Renal cortex interstitium (tissue), 11 donors: ENCODE results near the gene PRXL2A. TPM values are rescaled to one million over a fixed set of nuclear protein-coding genes. Genes with fewer than 3 reads are reported as not detected.
"Not testable (repeated sequence)": the region's sequence is repeated elsewhere in the genome, so short reads cannot be mapped to it uniquely, and the experiment has no call there.

ENCODE experiments used
- DNase-seq, 11 donors: peaks; one replicate each; pipeline ENCODE4 v3.0.0-alpha.2; 2013; ENCODE audit warnings: low read depth in 9 of 11, low spot score in 4 of 11; ENCODE audit errors: extremely low read depth in 1 of 11
- polyA plus RNA-seq, 3 donors: library from polyadenylated mRNA; unstranded; fragments of 120-200 nt; gene quantifications; one replicate each; pipeline ENCODE4 v1.2.1, GENCODE V29; 2013; ENCODE audit not compliant: insufficient read length in 3 of 3

Gene PRXL2A
- polyA plus RNA-seq, 3 donors: 111 to 138 (median 123) TPM

- DNase-seq: no peak
These were observed 58.5 kb downstream of the PRXL2A start for GRCh38 chr10:80466724-80467326.

GRCh38 chr10:80468002-80468401, 59.7 kb downstream of the PRXL2A start:
- DNase-seq: no peak

- DNase-seq: no peak
These were observed 60.6 kb downstream of the PRXL2A start for GRCh38 chr10:80468806-80469421.

GRCh38 chr10:80470266-80470665, 61.9 kb downstream of the PRXL2A start:
- DNase-seq: no peak

GRCh38 chr10:80471001-80471400, 62.6 kb downstream of the PRXL2A start:
- no peak for DNase-seq

- no peak for DNase-seq
These were observed 63.4 kb downstream of the PRXL2A start for GRCh38 chr10:80471715-80472233.

GRCh38 chr10:80472234-80473095, 64.1 kb downstream of the PRXL2A start:
- no peak for DNase-seq

GRCh38 chr10:80473096-80473657, 64.8 kb downstream of the PRXL2A start:
- DNase-seq: no peak

- DNase-seq: no peak
These were observed 65.6 kb downstream of the PRXL2A start for GRCh38 chr10:80473692-80474596.

GRCh38 chr10:80474597-80474910, 66.2 kb downstream of the PRXL2A start:
- DNase-seq: no peak

GRCh38 chr10:80474941-80475340, 66.6 kb downstream of the PRXL2A start:
- DNase-seq: no peak

GRCh38 chr10:80475641-80476040, 67.3 kb downstream of the PRXL2A start:
- not testable (repeated sequence) for DNase-seq

- no peak for DNase-seq
These were observed 68.3 kb downstream of the PRXL2A start for GRCh38 chr10:80476685-80477084.

- no peak for DNase-seq
These were observed 69.5 kb downstream of the PRXL2A start for GRCh38 chr10:80477813-80478212.

- not testable (repeated sequence) for DNase-seq
These were observed 72.0 kb downstream of the PRXL2A start for GRCh38 chr10:80480373-80480772.

- DNase-seq: no peak
These were observed 72.5 kb downstream of the PRXL2A start for GRCh38 chr10:80480852-80481251.

- no peak for DNase-seq
These were observed 75.9 kb downstream of the PRXL2A start for GRCh38 chr10:80484243-80484642.

- DNase-seq: no peak
These were observed 76.3 kb downstream of the PRXL2A start for GRCh38 chr10:80484676-80485075.
